GM18870 (cell line): ENCODE measurements around the gene PIM3.
A peak's percentile ranks its signal among the peaks of the same experiment; 100 is the strongest.

Source experiments
- ATAC-seq: cut with Tn5 transposase; IDR thresholded peaks from one replicate; pipeline ENCODE4 v1.9.1; 2021; ENCODE audit warnings: moderate library complexity; ENCODE audit not compliant: unreplicated experiment

The PIM3 gene

GRCh38 chr22:49966041-49966773, 5.6 kb downstream of the PIM3 start:
- no peak for ATAC-seq

DNA sequence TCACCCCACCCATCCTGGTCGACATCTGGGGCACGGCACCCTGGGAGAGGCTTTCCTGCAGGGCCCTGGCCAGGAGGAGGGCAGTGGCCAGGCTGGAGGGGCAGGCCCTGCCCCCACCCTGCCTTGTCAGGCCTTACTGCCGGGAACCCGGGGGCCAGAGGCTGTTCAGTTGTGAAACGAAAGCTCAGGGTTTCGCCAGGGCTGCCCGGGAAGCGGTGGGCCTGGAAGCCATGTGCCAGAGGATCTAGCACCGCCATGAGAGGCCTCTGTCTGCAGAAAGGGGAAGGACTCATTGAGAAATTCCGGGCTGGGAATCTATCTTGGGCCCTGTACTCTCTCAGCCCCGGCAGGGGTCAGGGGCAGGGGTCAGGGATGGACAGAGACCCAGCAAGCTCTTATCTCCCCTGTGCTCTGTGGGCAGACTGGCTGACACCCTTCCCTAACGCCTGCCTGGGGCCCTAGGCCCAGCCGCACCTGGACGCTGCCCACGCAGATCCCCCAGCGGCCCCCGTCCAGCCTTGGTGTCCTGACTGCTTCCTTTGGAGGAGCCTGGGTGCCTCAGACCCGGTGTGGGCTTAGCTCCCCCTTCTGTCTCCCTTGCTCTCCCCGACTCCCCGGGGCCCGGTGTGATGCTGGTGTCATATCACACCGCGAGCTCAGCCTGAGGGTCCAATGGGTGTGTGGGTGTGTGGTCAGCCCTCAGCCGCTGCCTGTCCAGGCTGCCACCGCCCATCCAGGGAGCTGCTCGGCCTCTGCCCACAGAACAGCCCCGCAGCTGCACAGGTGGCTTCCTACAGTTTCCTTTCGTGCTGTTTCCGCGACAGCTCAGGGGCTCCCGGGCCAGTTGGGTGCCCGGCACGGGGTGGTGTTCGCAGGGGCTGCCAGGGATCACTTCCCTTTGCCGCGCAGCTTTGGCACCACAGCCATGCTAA, 6.5 kb downstream of the PIM3 start:
- ATAC-seq: no peak

- no peak for ATAC-seq
These were observed 7.2 kb downstream of the PIM3 start for GRCh38 chr22:49967706-49968208.

DNA sequence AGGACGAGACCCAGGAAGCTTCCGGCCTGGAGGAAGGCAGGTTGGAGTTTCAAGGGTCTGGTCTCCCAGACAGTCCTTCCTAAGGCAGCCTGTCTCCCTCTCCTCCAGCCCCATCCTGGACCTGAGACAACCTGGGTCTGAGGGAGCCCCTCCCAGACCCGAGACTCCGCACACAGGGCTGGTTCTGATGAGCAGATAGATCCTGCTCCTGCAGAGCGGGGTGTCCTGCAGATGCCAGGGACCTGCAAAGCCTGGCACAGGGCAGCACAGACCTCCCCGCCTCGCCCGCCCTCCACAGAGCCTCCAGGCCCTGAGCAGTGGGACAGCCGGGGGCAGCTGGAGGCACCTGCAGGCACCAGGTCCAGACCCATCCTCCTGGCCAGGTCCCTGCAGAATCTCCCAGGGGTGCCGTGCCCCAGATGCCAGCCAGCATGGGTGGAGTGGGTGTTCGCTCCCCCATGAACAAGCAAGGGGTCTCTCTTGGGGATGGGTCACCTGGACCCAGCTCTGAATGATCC, 7.8 kb downstream of the PIM3 start:
- ATAC-seq: no peak

- no peak for ATAC-seq
These were observed 8.5 kb downstream of the PIM3 start for GRCh38 chr22:49968831-49969661.

- no peak for ATAC-seq
These were observed 9.4 kb downstream of the PIM3 start for GRCh38 chr22:49969751-49970527.

GRCh38 chr22:49970528-49971231, 10.1 kb downstream of the PIM3 start:
- peak; percentile 52 for ATAC-seq

GRCh38 chr22:49971232-49972162, 10.9 kb downstream of the PIM3 start:
- ATAC-seq: peak; percentile 5

DNA sequence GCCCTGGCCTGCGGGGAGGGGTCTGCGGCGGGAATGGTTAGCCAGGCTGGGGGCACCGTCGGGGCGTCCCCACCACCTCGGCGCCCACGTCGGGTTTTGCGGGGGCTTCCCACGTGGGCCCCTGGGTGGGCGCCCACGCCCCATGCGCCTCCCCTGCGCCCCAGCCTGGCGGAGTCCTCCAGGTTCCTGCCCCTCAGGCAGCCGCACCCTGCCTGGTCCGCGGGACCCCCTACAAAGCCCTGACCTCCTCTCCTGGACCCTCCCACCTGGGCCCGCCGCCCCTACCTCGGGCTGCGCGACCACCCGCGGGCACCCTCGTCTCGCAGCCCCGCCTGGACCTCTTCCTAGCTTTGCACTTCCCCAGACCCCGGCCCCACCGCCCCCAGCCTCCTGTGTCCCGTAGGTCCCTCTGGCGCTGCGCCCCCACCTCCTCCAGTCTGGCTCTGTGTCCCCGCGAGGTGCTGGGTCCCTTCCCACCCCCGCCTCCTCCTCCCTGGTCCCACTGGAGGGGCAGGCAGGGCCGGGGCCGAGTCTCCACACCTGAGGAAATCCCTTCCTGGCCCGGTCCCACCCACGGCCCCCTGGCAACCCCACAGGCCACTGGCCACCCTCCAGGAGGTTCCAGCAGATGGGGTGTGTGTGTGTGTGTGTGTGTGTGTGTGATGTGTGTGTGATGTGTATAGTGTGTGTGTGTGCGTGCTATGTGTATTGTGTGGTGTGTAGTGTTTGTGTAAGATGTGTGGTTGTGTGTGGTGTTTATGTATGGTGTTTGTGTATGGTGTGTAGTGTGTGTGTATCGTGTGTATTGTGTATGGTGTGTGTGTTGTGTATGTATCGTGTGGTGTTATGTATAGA, 11.8 kb downstream of the PIM3 start:
- no peak for ATAC-seq

DNA sequence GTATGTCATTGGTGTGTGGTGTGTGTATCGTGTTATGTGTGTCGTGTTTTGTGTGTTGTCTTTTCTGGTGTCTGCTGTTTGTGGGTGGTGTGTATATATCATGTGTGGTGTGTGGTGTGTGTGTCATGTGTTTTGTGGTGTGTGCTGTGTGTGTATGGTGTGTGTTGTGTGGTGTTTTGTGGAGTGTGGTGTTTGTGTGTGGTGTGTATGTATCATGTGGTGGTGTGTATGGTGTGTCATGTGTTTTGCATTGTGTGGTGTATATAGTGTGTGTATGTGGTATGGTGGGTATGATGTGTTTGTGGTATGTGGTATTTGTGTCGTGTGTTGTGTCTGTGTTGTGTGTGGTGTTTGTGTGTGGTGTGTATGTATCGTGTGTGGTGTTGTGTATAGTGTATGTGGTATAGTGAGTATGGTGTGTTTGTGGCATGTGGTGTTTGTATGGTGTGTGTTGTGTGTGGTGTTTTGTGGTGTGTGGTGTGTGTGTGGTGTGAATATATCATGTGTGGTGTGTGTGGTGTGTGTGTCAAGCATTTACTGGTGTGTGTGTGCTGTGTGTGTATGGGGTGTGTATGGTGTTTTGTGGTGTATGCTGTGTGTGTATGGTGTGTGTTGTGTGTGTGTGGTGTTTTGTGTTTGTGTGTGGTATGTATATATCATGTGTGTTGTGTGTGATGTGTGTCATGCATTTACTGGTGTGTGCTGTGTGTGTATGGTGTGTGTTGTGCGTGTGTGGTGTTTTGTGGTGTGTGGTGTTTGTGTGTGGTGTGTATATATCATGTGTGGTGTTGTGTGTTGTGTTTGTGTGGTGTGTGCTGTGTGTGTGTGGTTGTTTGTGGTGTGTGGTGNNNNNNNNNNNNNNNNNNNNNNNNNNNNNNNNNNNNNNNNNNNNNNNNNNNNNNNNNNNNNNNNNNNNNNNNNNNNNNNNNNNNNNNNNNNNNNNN, 12.7 kb downstream of the PIM3 start:
- ATAC-seq: no peak

GRCh38 chr22:49975543-49976389, 15.2 kb downstream of the PIM3 start:
- no peak for ATAC-seq

- ATAC-seq: no peak
These were observed 16.0 kb downstream of the PIM3 start for GRCh38 chr22:49976439-49977175.

DNA sequence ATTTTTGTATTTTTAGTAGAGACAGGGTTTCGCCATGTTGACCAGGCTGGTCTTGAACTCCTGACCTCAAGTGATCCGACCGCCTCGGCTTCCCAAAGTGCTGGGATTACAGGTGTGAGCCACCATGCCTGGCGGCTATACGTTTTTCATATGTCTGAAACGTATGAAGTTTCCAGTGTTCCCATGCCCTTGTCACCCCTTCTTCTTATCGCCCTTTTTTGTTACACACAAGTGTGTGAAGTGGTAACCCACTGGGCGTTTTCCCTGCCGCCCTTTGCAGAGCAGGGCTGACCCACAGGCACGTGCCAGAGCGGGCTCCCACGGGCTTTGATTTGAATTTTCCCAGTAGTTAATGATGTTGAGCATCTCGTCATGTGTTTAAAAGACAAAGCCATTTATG, 17.0 kb downstream of the PIM3 start:
- no peak for ATAC-seq

DNA sequence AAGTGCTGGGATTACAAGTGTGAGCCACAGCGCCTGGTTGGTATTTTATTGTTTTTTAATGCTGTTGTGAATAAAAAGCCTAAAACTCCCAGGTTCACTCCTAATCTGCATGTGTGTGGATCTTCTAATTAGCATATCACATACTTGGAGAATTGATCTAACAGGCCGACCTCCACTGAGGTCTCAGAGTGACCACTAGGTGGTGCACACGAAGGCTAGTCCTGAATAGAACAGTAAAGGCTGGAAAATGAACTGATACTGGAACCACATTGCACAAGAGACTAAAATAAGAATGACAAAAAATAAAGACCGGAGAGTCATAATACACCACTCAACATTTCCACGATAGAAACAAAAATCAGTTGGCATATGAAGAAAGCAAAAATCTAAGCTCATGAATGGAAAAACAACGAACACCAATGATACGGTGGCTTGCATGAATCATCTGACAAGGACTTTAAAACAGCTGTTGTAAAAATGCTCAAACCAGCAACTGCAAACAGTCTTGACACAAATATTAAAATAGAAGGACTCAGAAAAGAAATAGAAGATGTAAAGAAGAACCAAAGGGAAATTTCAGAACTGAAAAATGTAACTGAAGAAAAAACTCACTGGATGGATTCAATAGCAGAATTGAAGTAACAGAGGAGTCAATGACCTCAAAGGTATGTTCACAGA, 19.2 kb downstream of the PIM3 start:
- no peak for ATAC-seq
